OCI-LY3 (cell line): Measurements from ENCODE around the gene PIMREG.

ENCODE experiments used
- H2AFZ ChIP-seq: fragments of 200-600, 300-600 bp; shearing (Covaris generic); 2 replicates; pipeline ENCODE4 v1.6.0; 2014; ENCODE audit warnings: antibody characterized with exemption, low read depth, low read length
- H3K27ac ChIP-seq: fragments of 200-600, 300-600 bp; sonication (generic); 2 replicates; pipeline ENCODE4 v1.5.1; 2014; ENCODE audit warnings: mild to moderate bottlenecking, low read length, moderate library complexity, mixed read lengths
- H3K27me3 ChIP-seq: fragments of 200-600, 300-600 bp; sonication (generic); 2 replicates; pipeline ENCODE4 v1.6.1; 2014; ENCODE audit warnings: low read depth, low read length, mixed read lengths
- H3K36me3 ChIP-seq: fragments of 200-600, 300-600 bp; sonication (generic); replicated peaks from 2 replicates; pipeline ENCODE3; 2014; ENCODE audit warnings: low read depth, low read length, mixed read lengths
- H3K4me1 ChIP-seq: fragments of 300-600, 200-600 bp; sonication (generic); 2 replicates; pipeline ENCODE4 v1.6.1; 2014; ENCODE audit warnings: low read length, mixed read lengths
- H3K4me2 ChIP-seq: fragments of 200-600, 300-600 bp; sonication (generic); 2 replicates; pipeline ENCODE4 v1.6.1; 2014; ENCODE audit warnings: low read length, mixed read lengths
- H3K4me3 ChIP-seq: fragments of 300-600, 200-600 bp; sonication (generic); 2 replicates; pipeline ENCODE4 v1.5.1; 2014; ENCODE audit warnings: antibody characterized with exemption, mild to moderate bottlenecking, low read length, moderate library complexity
- H3K79me2 ChIP-seq: fragments of 300-600, 200-600 bp; shearing (Covaris generic); 2 replicates; pipeline ENCODE4 v1.6.1; 2014; ENCODE audit warnings: mild to moderate bottlenecking, low read length, mixed read lengths
- H3K9ac ChIP-seq: fragments of 300-600, 200-600 bp; shearing (Covaris generic); 2 replicates; pipeline ENCODE4 v1.6.0; 2014; ENCODE audit warnings: mild to moderate bottlenecking, low read length, moderate library complexity
- H3K9me3 ChIP-seq: fragments of 200-600, 300-600 bp; shearing (Covaris generic); 2 replicates; pipeline ENCODE4 v1.6.1; 2014; ENCODE audit warnings: low read length, mixed read lengths; ENCODE audit not compliant: insufficient read depth
- H4K20me1 ChIP-seq: fragments of 200-600, 300-600 bp; sonication (generic); 2 replicates; pipeline ENCODE4 v1.6.1; 2016; ENCODE audit warnings: low read length, mixed read lengths; ENCODE audit not compliant: insufficient read depth
- CTCF ChIP-seq: fragments of 200-600, 300-600 bp; sonication (generic); IDR thresholded peaks from 2 replicates; pipeline ENCODE4 v1.5.1; 2014; ENCODE audit warnings: antibody characterized with exemption, low read length, low read depth
- EZH2phosphoT487 ChIP-seq: fragments of 200-600 bp; shearing (Covaris generic); IDR thresholded peaks from 2 replicates; pipeline ENCODE4 v1.6.1; 2018; ENCODE audit warnings: antibody characterized with exemption, mixed run types, low read depth

Gene PIMREG

GRCh38 chr17:6485646-6486412 lies 41.6 kb downstream of the PIMREG start:
- Histone ChIP-seq H3K4me1 (no peaks in the 10 kb centered on the region), H2AFZ (no peak overlapping the region), H4K20me1 (no peaks in the 10 kb centered on the region), H3K27ac (no peak overlapping the region), H3K36me3 (no peaks in the 10 kb centered on the region), H3K9me3 (no peaks in the 10 kb centered on the region), H3K4me2 (no peak overlapping the region), H3K27me3 (no peaks in the 10 kb centered on the region; the same call in 1 of the 2 replicates), H3K9ac (no peak overlapping the region), H3K79me2 (no peaks in the 10 kb centered on the region), H3K4me3 (no peak overlapping the region)
- TF ChIP-seq EZH2phosphoT487, result no peak
- no peak for TF ChIP-seq CTCF

GRCh38 chr17:6487251-6488007 lies 43.2 kb downstream of the PIMREG start:
- Histone ChIP-seq H3K27me3 (no peaks in the 10 kb centered on the region; the same call in 1 of the 2 replicates), H3K79me2 (no peaks in the 10 kb centered on the region), H3K4me3 (no peak overlapping the region), H3K36me3 (no peaks in the 10 kb centered on the region), H2AFZ (no peak overlapping the region), H3K4me1 (no peaks in the 10 kb centered on the region), H3K27ac (no peak overlapping the region), H3K9me3 (no peaks in the 10 kb centered on the region), H3K4me2 (no peak overlapping the region), H4K20me1 (no peaks in the 10 kb centered on the region), H3K9ac (no peak overlapping the region)
- TF ChIP-seq CTCF (no peak), EZH2phosphoT487 (no peak)

GRCh38 chr17:6488008-6488539 lies 43.8 kb downstream of the PIMREG start:
- H3K4me2 ChIP-seq, result no peak overlapping the region
- no peaks in the 10 kb centered on the region for H3K4me1 ChIP-seq
- no peak overlapping the region for H2AFZ ChIP-seq
- H3K79me2 ChIP-seq, result no peaks in the 10 kb centered on the region
- no peaks in the 10 kb centered on the region for H3K36me3 ChIP-seq
- H3K9me3 ChIP-seq, result no peaks in the 10 kb centered on the region
- H3K27me3 ChIP-seq, result no peaks in the 10 kb centered on the region
- TF ChIP-seq CTCF (no peak), EZH2phosphoT487 (no peak)
- H4K20me1 ChIP-seq, result no peaks in the 10 kb centered on the region
- H3K27ac ChIP-seq, result no peak overlapping the region
- no peak overlapping the region for H3K4me3 ChIP-seq
- no peak overlapping the region for H3K9ac ChIP-seq

- H3K79me2 ChIP-seq, result no peaks in the 10 kb centered on the region
- no peaks in the 10 kb centered on the region for H3K36me3 ChIP-seq
- H3K9ac ChIP-seq, result no peak overlapping the region
- no peak for TF ChIP-seq CTCF
- TF ChIP-seq EZH2phosphoT487, result no peak
- H3K4me1 ChIP-seq, result no peaks in the 10 kb centered on the region
- no peaks in the 10 kb centered on the region for H4K20me1 ChIP-seq
- H3K4me2 ChIP-seq, result no peak overlapping the region
- no peak overlapping the region for H2AFZ ChIP-seq
- H3K4me3 ChIP-seq, result no peak overlapping the region
- H3K9me3 ChIP-seq, result no peaks in the 10 kb centered on the region
- H3K27ac ChIP-seq, result no peak overlapping the region
- H3K27me3 ChIP-seq, result no peaks in the 10 kb centered on the region
Observed at GRCh38 chr17:6489016-6489550, 44.8 kb downstream of the PIMREG start.
